ENCODE data around the gene RAD21L1. TPM values are rescaled to one million over a fixed set of nuclear protein-coding genes. Genes with fewer than 3 reads are reported as not detected.
A peak's percentile ranks its signal among the peaks of the same experiment; 100 is the strongest.

RAD21L1 gene
- total and polyA plus RNA-seq, 8 donors, result not detected

DNA sequence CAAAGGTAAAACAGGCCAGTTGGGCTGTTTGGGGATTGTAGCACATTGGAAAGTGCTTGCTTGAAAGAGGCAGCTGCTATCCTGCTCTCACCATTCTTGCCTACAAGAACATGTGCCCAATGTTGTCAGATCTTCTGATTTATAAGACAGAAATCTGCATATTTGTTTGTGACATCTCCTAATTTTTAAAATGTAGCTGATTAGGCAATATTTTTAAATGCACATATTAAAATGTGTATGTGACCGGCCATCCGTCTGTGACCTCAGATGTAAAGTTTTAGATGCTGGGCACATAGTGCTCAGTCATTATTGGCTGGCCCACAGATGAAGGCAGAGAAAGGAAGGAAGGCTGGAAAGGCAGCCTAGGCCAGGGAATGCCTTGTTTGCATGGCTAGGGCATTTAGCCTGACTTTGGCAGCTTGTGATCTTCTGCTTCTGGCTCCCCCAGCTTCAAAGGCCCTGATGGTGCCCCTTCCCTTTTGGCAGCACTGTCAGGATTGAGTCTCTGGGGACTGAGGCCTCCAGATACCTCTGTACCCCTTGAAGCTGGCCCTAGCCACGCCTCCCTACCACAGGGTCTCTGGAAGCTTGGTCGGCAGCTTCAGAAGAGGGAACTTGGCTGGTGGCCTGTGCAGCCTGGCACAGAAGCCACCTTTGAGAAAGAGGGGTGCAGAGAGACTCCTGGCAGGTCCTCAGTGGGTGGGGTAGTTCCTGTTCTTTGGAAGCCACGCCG lies 46.7 kb downstream of the RAD21L1 start:
- H3K36me3 ChIP-seq, result no peaks in the 10 kb centered on the region
- H3K4me3 ChIP-seq, result no peak overlapping the region
- TF ChIP-seq CTCF (IDR thresholded peaks at IDR 0.05), result no peak
- intact Hi-C loops (cut with DNase I), result no loop called here
- WGBS, 2 donors, result 79 to 85% methylated on average over 6 of the region's 6 CpGs
- no peak for ATAC-seq
- no peak for DNase-seq
- no peak for FAIRE-seq
- H3K27me3 ChIP-seq, result no peaks in the 10 kb centered on the region
- H3K4me1 ChIP-seq, result no peaks in the 10 kb centered on the region
- H3K27ac ChIP-seq, result no peak overlapping the region
- H3K9me3 ChIP-seq, result no peaks in the 10 kb centered on the region

DNA sequence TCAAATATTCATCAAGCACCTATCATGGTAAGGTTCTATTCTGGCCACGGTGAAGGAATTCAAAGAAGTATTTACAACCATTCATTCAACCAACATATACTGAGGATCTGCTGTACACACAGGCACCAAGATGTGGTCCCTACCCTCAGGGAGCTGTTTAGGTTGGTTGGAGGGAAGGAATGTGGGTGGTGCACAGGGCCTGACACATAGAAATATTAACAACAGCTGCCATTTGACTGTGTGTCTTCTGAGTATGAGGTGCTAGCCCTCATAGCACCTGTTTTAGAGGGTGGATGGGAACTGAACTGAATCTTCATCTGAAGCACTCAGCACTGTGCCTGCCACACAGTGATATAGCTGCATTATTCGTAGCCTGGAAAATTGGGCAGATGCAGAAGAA lies 47.5 kb downstream of the RAD21L1 start:
- Histone ChIP-seq H3K27me3 (no peaks in the 10 kb centered on the region), H3K36me3 (no peaks in the 10 kb centered on the region), H3K27ac (no peak overlapping the region), H3K4me1 (no peaks in the 10 kb centered on the region), H3K4me3 (no peak overlapping the region), H3K9me3 (no peaks in the 10 kb centered on the region)
- no peak for TF ChIP-seq CTCF (IDR thresholded peaks at IDR 0.05)
- DNase-seq, result no peak
- intact Hi-C loops (cut with DNase I), result no loop called here
- WGBS, 2 donors, result 87 to 91% methylated on average over 2 of the region's 2 CpGs
- ATAC-seq, result no peak
- no peak for FAIRE-seq

DNA sequence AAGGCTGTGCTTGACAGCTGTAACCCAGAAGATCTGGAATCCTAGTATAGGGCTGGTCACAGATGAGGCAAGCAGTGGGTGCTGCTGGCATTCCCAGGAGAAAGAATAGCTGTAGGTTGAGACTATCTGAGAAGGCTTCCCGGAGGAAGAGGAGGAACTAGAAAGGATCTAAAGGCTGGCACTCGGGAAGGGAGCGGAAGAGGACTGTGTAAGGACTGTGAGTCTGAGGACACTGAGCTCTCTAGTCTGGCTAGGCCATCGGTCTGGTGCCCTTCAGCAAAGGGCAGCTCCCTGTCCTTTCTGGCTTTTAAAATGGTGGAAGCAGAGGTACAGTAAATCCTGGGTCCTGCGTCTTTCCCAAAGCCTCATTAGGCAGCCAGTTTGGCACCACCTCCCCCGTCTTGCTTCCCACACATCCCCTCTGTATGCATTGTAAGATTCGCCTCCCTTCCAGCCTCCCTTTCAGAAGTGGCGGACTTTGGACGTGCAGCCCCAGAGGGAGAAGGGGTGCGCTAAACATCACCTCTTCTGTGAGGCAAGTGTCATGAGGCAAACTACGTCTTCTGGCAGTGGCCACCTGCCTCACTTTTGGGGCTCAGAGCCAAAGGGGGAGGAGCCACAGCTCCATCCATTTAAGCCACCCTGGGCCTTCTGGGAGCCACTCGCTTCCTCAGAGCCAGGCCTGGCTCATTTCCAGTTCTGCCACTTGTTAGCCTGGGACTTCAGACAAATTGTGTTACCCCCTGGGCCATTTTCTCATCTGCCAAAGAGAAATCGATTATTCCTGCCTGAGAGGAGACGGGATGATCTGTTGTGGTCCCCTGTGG lies 48.9 kb downstream of the RAD21L1 start:
- Histone ChIP-seq H3K4me3 (no peak overlapping the region), H3K4me1 (no peaks in the 10 kb centered on the region), H3K27me3 (no peaks in the 10 kb centered on the region), H3K9me3 (no peaks in the 10 kb centered on the region), H3K36me3 (no peaks in the 10 kb centered on the region), H3K27ac (no peak overlapping the region)
- ATAC-seq (no peak), DNase-seq (peak in 1 of 6 donors; percentile 28), FAIRE-seq (no peak)
- WGBS, 2 donors, result 83 to 84% methylated on average over 14 of the region's 14 CpGs
- TF ChIP-seq CTCF (IDR thresholded peaks at IDR 0.05), result no peak
- intact Hi-C loops (cut with DNase I), result no loop called here

DNA sequence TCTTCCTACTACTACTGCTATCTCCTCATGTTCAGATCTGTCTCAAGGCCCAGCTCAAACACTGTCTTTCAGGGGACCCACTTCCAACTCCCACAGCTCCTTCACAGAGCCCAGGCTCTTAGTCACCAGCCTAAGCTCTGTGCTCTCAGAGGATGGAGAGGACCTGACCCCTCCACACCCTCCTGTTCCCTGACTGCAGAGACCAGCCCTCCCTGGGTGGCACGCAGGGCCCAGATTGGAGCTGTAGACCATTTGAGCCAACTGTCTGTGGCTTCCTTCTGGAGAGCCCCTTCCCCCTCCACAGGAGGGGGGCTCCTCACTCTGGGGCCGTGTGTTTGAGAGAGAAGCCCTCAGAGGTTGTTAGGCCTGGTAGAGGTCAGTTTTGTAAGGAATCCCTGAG lies 50.1 kb downstream of the RAD21L1 start:
- no peaks in the 10 kb centered on the region for H3K27me3 ChIP-seq
- FAIRE-seq (no peak), ATAC-seq (no peak), DNase-seq (no peak)
- no peaks in the 10 kb centered on the region for H3K9me3 ChIP-seq
- H3K36me3 ChIP-seq, result no peaks in the 10 kb centered on the region
- peaks cover 0 to 7% (median 0%) of the 10 kb centered on the region in 3 donors for H3K4me1 ChIP-seq
- WGBS, 2 donors, result 83 to 85% methylated on average over 2 of the region's 2 CpGs
- no peak overlapping the region for H3K4me3 ChIP-seq
- intact Hi-C loops (cut with DNase I), result no loop called here
- TF ChIP-seq CTCF (IDR thresholded peaks at IDR 0.05), result no peak
- no peak overlapping the region for H3K27ac ChIP-seq

Data from pancreas (tissue), 10 donors.